ENCODE measurements around the gene CENPP.

The CENPP gene

DNA sequence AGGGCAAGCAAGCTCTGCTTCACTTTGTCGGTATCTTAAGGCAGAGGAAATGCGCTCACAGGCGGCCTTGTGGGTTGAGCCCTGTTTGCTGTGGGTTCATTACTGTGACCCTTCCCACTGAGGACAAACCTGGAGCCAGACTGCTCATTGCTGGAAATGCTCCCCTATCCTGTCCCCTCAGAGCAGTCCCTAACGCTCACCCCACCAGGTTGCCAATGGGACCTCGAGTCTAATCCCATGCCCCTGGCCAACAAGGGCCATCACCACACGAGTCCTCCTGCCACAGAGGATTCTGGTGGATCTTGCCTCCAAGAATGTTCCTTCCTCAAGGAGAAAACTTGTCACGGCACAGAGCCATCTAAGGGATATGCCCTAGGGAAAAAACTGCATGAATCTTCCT is 329.6 kb downstream of the CENPP start:
- no peaks in the 10 kb centered on the region for H3K9me3 ChIP-seq (ENCODE audit: control extremely low read depth in 1 of 5, control insufficient read depth in 4 of 5, insufficient read depth in 2 of 5, low read depth in 1 of 5, low read length in 4 of 5)
- ChIA-PET POLR2A (interaction anchor here (0.6 kb wide), 1 partner anchor 11 kb away, joined by 5 read pairs; no protein-coding TSS in a partner anchor), CTCF (no interaction called here)
- H3K4me3 ChIP-seq (ENCODE audit: control insufficient read depth in 1 of 7, extremely low read depth in 1 of 7, insufficient read depth in 4 of 7, low read depth in 2 of 7, low read length in 6 of 7): no peak overlapping the region
- H3K36me3 ChIP-seq (ENCODE audit: control insufficient read depth in 4 of 4, insufficient read depth in 4 of 4, low read length in 3 of 4): peaks cover 9 to 53% (median 37%) of the 10 kb centered on the region in 4 experiments
- H3K27ac ChIP-seq (ENCODE audit: insufficient read depth in 1 of 2, low read depth in 1 of 2, low read length in 2 of 2, poor library complexity in 1 of 2, severe bottlenecking in 2 of 2): no peak overlapping the region
- H3K27me3 ChIP-seq (replicated peaks in 2 of 5; ENCODE audit: control insufficient read depth in 4 of 5, insufficient read depth in 5 of 5, low read length in 4 of 5): no peaks in the 10 kb centered on the region
- 97% methylated on average over 7 of the region's 7 CpGs for WGBS (ENCODE audit: insufficient coverage)
- no peaks in the 10 kb centered on the region for H3K4me1 ChIP-seq (ENCODE audit: control extremely low read depth in 1 of 4, control insufficient read depth in 4 of 4, insufficient read depth in 4 of 4, low read length in 3 of 4)
- no peak for DNase-seq

DNA sequence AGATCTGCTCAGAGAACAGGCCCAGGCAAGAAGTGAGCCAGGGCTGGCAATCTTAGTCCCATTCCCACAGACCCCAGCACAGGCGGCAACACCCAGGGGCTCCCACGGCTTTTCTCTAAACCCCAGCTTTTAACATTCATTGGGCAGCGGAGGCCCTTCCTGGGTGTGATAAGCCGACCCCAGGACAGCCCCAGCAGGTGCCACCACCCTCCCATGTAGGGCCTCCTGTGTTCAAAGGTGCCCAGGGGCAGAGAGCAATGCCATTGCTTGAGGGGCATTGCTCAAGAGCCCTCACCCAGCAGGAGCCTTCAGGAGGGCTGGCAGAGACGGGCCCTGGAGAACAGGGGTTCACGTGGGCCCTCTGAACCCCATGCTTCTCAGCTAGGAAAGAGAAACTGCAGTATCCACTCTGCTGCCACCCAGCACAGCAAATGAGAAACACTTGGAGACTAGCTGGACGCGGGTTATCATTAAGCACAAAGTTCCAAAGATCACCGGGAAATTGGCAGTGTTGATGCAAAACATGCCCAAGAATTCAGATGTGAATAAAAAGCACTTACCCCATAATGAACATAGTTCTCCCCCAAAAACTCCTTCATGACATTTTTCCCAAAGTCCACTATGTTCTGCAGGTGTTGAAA is 330.3 kb downstream of the CENPP start:
- Histone ChIP-seq H3K4me1 (ENCODE audit: control extremely low read depth in 1 of 4, control insufficient read depth in 4 of 4, insufficient read depth in 4 of 4, low read length in 3 of 4) (no peaks in the 10 kb centered on the region), H3K9me3 (ENCODE audit: control extremely low read depth in 1 of 5, control insufficient read depth in 4 of 5, insufficient read depth in 2 of 5, low read depth in 1 of 5, low read length in 4 of 5) (no peaks in the 10 kb centered on the region), H3K36me3 (ENCODE audit: control insufficient read depth in 4 of 4, insufficient read depth in 4 of 4, low read length in 3 of 4) (peaks cover 9 to 48% (median 35%) of the 10 kb centered on the region in 4 experiments), H3K27me3 (replicated peaks in 2 of 5; ENCODE audit: control insufficient read depth in 4 of 5, insufficient read depth in 5 of 5, low read length in 4 of 5) (no peaks in the 10 kb centered on the region), H3K27ac (ENCODE audit: insufficient read depth in 1 of 2, low read depth in 1 of 2, low read length in 2 of 2, poor library complexity in 1 of 2, severe bottlenecking in 2 of 2) (no peak overlapping the region), H3K4me3 (ENCODE audit: control insufficient read depth in 1 of 7, extremely low read depth in 1 of 7, insufficient read depth in 4 of 7, low read depth in 2 of 7, low read length in 6 of 7) (no peak overlapping the region)
- ChIA-PET POLR2A (no interaction called here), CTCF (no interaction called here)
- 95% methylated on average over 8 of the region's 9 CpGs for WGBS (ENCODE audit: insufficient coverage)
- no peak for DNase-seq

DNA sequence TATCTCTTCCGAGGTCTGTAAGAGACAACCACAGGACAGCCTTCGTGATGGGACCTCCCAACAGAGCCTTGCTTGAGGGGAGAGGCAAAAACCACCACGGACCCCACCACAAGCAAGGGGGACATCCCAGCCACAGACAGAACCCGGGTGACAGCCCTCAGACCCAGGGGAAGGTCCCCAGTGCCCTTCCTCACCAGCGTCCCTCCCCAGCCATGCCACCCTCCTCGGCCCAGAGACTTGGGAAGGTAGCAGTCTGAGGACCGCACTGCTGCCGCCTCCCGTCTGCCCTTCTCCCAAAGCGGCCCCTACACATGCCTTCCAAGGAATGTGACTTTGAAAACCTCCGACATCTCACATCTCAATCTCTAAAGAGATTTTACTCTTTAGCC is 330.8 kb downstream of the CENPP start:
- H3K27me3 ChIP-seq (replicated peaks in 2 of 5; ENCODE audit: control insufficient read depth in 4 of 5, insufficient read depth in 5 of 5, low read length in 4 of 5): no peaks in the 10 kb centered on the region
- H3K4me1 ChIP-seq (ENCODE audit: control extremely low read depth in 1 of 4, control insufficient read depth in 4 of 4, insufficient read depth in 4 of 4, low read length in 3 of 4): no peaks in the 10 kb centered on the region
- H3K4me3 ChIP-seq (ENCODE audit: control insufficient read depth in 1 of 7, extremely low read depth in 1 of 7, insufficient read depth in 4 of 7, low read depth in 2 of 7, low read length in 6 of 7): no peak overlapping the region
- DNase-seq: no peak
- H3K9me3 ChIP-seq (ENCODE audit: control extremely low read depth in 1 of 5, control insufficient read depth in 4 of 5, insufficient read depth in 2 of 5, low read depth in 1 of 5, low read length in 4 of 5): no peaks in the 10 kb centered on the region
- CTCF ChIA-PET: interaction anchor here (1.0 to 1.4 kb wide), 2 partner anchors 22 to 134 kb away, joined by 3 read pairs; no protein-coding TSS in a partner anchor
- no peak overlapping the region for H3K27ac ChIP-seq (ENCODE audit: insufficient read depth in 1 of 2, low read depth in 1 of 2, low read length in 2 of 2, poor library complexity in 1 of 2, severe bottlenecking in 2 of 2)
- 98% methylated on average over 6 of the region's 11 CpGs for WGBS (ENCODE audit: insufficient coverage)
- H3K36me3 ChIP-seq (ENCODE audit: control insufficient read depth in 4 of 4, insufficient read depth in 4 of 4, low read length in 3 of 4): peaks cover 7 to 43% (median 32%) of the 10 kb centered on the region in 4 experiments
- POLR2A ChIA-PET: no interaction called here

DNA sequence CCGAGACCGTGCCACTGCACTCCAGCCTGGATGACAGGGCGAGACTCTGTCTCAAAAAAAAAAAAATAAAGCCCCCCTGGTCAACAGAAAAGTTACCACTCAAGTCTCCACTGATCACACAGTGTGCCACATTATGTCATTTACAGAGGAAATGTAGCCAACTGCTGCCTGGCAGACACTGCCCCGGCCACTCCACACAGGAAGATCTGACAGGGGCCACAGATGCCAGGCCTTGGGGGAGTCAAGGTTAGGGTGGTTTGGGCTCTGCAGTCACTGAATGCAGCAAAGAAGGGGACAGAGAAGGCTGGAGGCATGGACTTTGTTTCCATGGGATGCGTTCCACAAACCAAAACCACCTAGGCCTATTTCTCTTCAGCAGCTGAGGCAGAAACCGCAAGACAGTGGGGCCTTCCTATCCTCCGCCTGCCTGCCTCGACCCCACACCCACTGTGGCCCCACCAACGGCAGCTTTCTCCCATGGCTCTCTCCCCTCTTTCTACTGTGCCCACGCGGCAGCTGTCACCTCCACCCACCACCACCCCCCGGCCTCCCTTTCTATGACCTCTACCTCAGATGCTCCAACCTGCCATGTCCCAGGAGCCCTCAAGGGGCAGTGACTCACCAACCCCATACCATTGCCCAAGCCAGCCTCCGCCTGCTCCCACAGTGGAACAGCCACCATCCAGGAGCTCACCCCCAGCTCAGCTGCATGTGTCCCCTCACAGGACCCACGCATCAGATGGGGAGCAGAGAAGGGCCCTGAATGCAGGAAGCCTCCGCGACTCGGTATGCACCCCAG is 331.7 kb downstream of the CENPP start:
- 93% methylated on average over 11 of the region's 17 CpGs for WGBS (ENCODE audit: insufficient coverage)
- Histone ChIP-seq H3K36me3 (ENCODE audit: control insufficient read depth in 4 of 4, insufficient read depth in 4 of 4, low read length in 3 of 4) (peaks cover 7 to 43% (median 33%) of the 10 kb centered on the region in 4 experiments), H3K4me1 (ENCODE audit: control extremely low read depth in 1 of 4, control insufficient read depth in 4 of 4, insufficient read depth in 4 of 4, low read length in 3 of 4) (no peaks in the 10 kb centered on the region), H3K4me3 (ENCODE audit: control insufficient read depth in 1 of 7, extremely low read depth in 1 of 7, insufficient read depth in 4 of 7, low read depth in 2 of 7, low read length in 6 of 7) (no peak overlapping the region), H3K27me3 (replicated peaks in 2 of 5; ENCODE audit: control insufficient read depth in 4 of 5, insufficient read depth in 5 of 5, low read length in 4 of 5) (no peaks in the 10 kb centered on the region), H3K9me3 (ENCODE audit: control extremely low read depth in 1 of 5, control insufficient read depth in 4 of 5, insufficient read depth in 2 of 5, low read depth in 1 of 5, low read length in 4 of 5) (no peaks in the 10 kb centered on the region), H3K27ac (ENCODE audit: insufficient read depth in 1 of 2, low read depth in 1 of 2, low read length in 2 of 2, poor library complexity in 1 of 2, severe bottlenecking in 2 of 2) (peak overlapping the region in 1 of 2 experiments; percentile 14)
- DNase-seq: peak in 1 of 3 donors; percentile 9
- ChIA-PET CTCF (interaction anchor here (0.7 to 1.9 kb wide), 4 partner anchors 23 to 133 kb away, joined by 3 to 6 read pairs (median 3); no protein-coding TSS in a partner anchor), POLR2A (no interaction called here)

DNA sequence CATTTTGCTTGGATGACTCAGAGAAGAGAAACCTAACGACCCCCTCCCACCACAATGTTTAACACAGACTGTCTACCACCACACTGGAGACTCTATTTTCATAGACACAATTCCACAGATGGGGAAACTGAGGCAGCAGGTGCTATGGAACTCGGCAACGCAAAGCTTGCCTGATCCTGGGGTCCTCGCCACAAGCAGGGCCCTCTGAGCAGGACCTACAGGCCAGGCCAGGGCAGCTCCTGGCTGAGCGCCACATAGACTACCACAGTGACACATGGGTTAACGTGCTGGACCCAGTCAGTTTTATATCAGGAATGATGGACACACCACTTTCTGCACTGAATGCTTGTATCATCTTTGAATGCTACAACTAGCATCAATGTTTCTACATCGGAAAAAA is 332.4 kb downstream of the CENPP start:
- CTCF ChIA-PET: interaction anchor here (0.7 to 1.9 kb wide), 2 partner anchors 27 to 49 kb away, joined by 3 to 6 read pairs; no protein-coding TSS in a partner anchor
- WGBS (ENCODE audit: insufficient coverage): 96% methylated on average over 5 of the region's 7 CpGs
- DNase-seq: no peak
- Histone ChIP-seq H3K9me3 (ENCODE audit: control extremely low read depth in 1 of 5, control insufficient read depth in 4 of 5, insufficient read depth in 2 of 5, low read depth in 1 of 5, low read length in 4 of 5) (no peaks in the 10 kb centered on the region), H3K27me3 (replicated peaks in 2 of 5; ENCODE audit: control insufficient read depth in 4 of 5, insufficient read depth in 5 of 5, low read length in 4 of 5) (no peaks in the 10 kb centered on the region), H3K36me3 (ENCODE audit: control insufficient read depth in 4 of 4, insufficient read depth in 4 of 4, low read length in 3 of 4) (peaks cover 7 to 40% (median 30%) of the 10 kb centered on the region in 4 experiments), H3K27ac (ENCODE audit: insufficient read depth in 1 of 2, low read depth in 1 of 2, low read length in 2 of 2, poor library complexity in 1 of 2, severe bottlenecking in 2 of 2) (no peak overlapping the region), H3K4me3 (ENCODE audit: control insufficient read depth in 1 of 7, extremely low read depth in 1 of 7, insufficient read depth in 4 of 7, low read depth in 2 of 7, low read length in 6 of 7) (no peak overlapping the region), H3K4me1 (ENCODE audit: control extremely low read depth in 1 of 4, control insufficient read depth in 4 of 4, insufficient read depth in 4 of 4, low read length in 3 of 4) (no peaks in the 10 kb centered on the region)
- POLR2A ChIA-PET: no interaction called here

DNA sequence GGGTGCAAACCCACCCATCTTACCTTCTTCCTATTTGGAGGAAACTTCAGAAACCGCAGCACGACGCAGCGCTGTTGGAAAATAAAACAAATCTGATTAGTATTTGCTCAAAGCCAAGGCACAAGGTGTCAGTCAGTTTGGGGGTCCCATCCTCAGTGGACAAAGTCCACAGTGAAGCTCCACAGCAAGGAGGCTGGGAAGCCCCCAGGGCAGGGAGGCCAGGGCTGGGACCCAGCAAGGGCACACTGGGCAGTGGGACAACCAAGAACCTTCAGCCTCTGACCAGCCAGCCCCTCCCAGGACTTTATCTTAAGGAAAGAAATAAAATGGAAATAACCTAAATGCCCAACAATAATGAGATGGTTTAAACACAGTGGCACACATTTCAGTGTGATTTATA is 332.9 kb downstream of the CENPP start:
- no peaks in the 10 kb centered on the region for H3K27me3 ChIP-seq (replicated peaks in 2 of 5; ENCODE audit: control insufficient read depth in 4 of 5, insufficient read depth in 5 of 5, low read length in 4 of 5)
- H3K4me3 ChIP-seq (ENCODE audit: control insufficient read depth in 1 of 7, extremely low read depth in 1 of 7, insufficient read depth in 4 of 7, low read depth in 2 of 7, low read length in 6 of 7): no peak overlapping the region
- no peaks in the 10 kb centered on the region for H3K9me3 ChIP-seq (ENCODE audit: control extremely low read depth in 1 of 5, control insufficient read depth in 4 of 5, insufficient read depth in 2 of 5, low read depth in 1 of 5, low read length in 4 of 5)
- ChIA-PET CTCF (interaction anchor here (0.7 to 1.9 kb wide), 2 partner anchors 27 to 49 kb away, joined by 3 to 6 read pairs; no protein-coding TSS in a partner anchor), POLR2A (no interaction called here)
- WGBS (ENCODE audit: insufficient coverage): 89% methylated on average over 4 of the region's 4 CpGs
- DNase-seq: no peak
- peaks cover 7 to 42% (median 29%) of the 10 kb centered on the region in 4 experiments for H3K36me3 ChIP-seq (ENCODE audit: control insufficient read depth in 4 of 4, insufficient read depth in 4 of 4, low read length in 3 of 4)
- H3K27ac ChIP-seq (ENCODE audit: insufficient read depth in 1 of 2, low read depth in 1 of 2, low read length in 2 of 2, poor library complexity in 1 of 2, severe bottlenecking in 2 of 2): no peak overlapping the region
- no peaks in the 10 kb centered on the region for H3K4me1 ChIP-seq (ENCODE audit: control extremely low read depth in 1 of 4, control insufficient read depth in 4 of 4, insufficient read depth in 4 of 4, low read length in 3 of 4)

DNA sequence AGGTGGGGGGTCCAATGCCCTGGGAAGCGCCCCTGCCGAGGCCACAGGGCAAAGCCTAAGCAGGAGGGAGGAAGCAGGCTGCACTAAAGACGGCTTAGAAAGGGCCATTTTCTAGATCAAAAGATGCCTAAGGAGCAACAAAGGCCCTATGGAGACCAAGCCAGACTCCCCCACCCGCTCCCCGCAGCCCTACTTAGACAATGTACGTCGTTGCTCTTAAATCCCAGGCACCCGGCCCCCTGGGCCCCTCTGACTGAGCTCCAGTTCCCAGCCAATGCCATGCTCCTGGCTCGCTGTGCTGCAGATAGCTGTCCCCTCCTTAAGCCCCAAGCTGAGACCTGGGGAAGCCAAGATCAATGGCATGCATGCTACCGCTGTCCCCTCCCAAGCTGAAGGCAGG is 333.8 kb downstream of the CENPP start:
- Histone ChIP-seq H3K27ac (ENCODE audit: insufficient read depth in 1 of 2, low read depth in 1 of 2, low read length in 2 of 2, poor library complexity in 1 of 2, severe bottlenecking in 2 of 2) (no peak overlapping the region), H3K9me3 (ENCODE audit: control extremely low read depth in 1 of 5, control insufficient read depth in 4 of 5, insufficient read depth in 2 of 5, low read depth in 1 of 5, low read length in 4 of 5) (no peaks in the 10 kb centered on the region), H3K4me1 (ENCODE audit: control extremely low read depth in 1 of 4, control insufficient read depth in 4 of 4, insufficient read depth in 4 of 4, low read length in 3 of 4) (no peaks in the 10 kb centered on the region), H3K36me3 (ENCODE audit: control insufficient read depth in 4 of 4, insufficient read depth in 4 of 4, low read length in 3 of 4) (peaks cover 7 to 36% (median 24%) of the 10 kb centered on the region in 4 experiments), H3K4me3 (ENCODE audit: control insufficient read depth in 1 of 7, extremely low read depth in 1 of 7, insufficient read depth in 4 of 7, low read depth in 2 of 7, low read length in 6 of 7) (no peak overlapping the region), H3K27me3 (replicated peaks in 2 of 5; ENCODE audit: control insufficient read depth in 4 of 5, insufficient read depth in 5 of 5, low read length in 4 of 5) (no peaks in the 10 kb centered on the region)
- CTCF ChIA-PET: interaction anchor here (1.1 kb wide), 2 partner anchors 8 to 44 kb away, joined by 3 to 7 read pairs; no protein-coding TSS in a partner anchor
- POLR2A ChIA-PET: interaction anchor here (1.6 kb wide), 1 partner anchor 10 kb away, joined by 6 read pairs; the partner anchor contains the start of gene IPPK
- WGBS (ENCODE audit: insufficient coverage): 98% methylated on average over 6 of the region's 10 CpGs
- no peak for DNase-seq

All from common myeloid progenitor, CD34-positive (primary cell).